ENCODE measurements around the gene TMEM154. TPM values are rescaled to one million over a fixed set of nuclear protein-coding genes. Genes with fewer than 3 reads are reported as not detected.

Gene TMEM154
- total RNA-seq, 2 experiments from 2014 or later: 12.2 to 17.5 TPM

GRCh38 chr4:152723236-152723635 is 43.4 kb upstream of the TMEM154 start:
- ChIA-PET POLR2A (no interaction called here), CTCF (interaction anchor here (1.3 kb wide), 1 partner anchor 12 kb away, joined by 3 read pairs; no protein-coding TSS in a partner anchor)
- TF ChIP-seq CTCF (IDR thresholded peaks at IDR 0.05): no peak
- Mint-ChIP-seq H3K4me1 (ENCODE audit: low read depth) (no peaks in the 10 kb centered on the region), H3K9me3 (no peaks in the 10 kb centered on the region), H3K36me3 (ENCODE audit: low read depth) (no peaks in the 10 kb centered on the region), H3K4me3 (no peak overlapping the region), H3K27ac (no peak overlapping the region), H3K27me3 (no peaks in the 10 kb centered on the region)
- ATAC-seq (no peak), DNase-seq (no peak)
- intact Hi-C loops (cut with micrococcal nuclease): no loop called here

DNA sequence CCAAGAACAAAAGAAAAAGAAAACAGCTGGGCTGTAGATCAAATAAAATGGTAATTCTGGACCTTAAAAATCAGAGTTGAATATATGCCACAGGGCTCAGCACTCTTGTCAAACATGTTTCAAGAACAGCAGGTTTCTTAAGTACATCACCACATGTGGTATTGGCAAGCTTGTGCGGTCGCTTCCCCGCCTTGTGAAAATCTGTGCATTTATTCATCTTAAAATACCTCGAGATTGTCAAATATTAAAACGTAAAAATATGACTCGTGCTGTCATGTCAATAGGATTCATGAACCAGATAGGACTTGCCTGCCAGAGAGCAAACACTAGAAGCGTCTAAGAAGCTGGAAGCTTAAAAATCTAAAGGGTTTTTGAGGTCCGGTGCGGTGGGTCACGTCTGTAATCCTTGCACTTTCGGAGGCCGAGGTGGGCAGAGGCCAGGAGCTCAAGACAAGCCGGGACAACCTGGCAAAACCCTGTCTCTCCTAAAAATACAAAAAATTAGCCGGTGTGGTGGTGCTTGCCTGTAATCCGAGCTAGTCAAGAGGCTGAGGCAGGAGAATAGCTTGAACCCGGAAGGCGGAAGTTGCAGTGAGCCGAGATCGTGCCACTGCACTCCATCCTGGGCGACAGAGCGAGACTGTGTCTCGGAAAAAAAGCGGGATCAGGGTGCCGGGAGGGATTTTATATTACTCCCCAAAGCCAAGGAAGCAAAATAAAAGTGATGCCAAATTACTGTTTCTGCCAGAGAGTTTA is 40.2 kb upstream of the TMEM154 start:
- Mint-ChIP-seq H3K36me3 (ENCODE audit: low read depth) (no peaks in the 10 kb centered on the region), H3K9me3 (peaks cover 3% of the 10 kb centered on the region), H3K4me3 (no peak overlapping the region), H3K4me1 (ENCODE audit: low read depth) (no peaks in the 10 kb centered on the region), H3K27ac (no peak overlapping the region), H3K27me3 (no peaks in the 10 kb centered on the region)
- no peak for TF ChIP-seq CTCF (IDR thresholded peaks at IDR 0.05)
- intact Hi-C loops (cut with micrococcal nuclease): no loop called here
- ChIA-PET POLR2A (no interaction called here), CTCF (interaction anchor here (1.1 to 1.5 kb wide), 2 partner anchors 15 to 198 kb away, joined by 4 read pairs; no protein-coding TSS in a partner anchor)
- DNase-seq (no peak), ATAC-seq (no peak)

DNA sequence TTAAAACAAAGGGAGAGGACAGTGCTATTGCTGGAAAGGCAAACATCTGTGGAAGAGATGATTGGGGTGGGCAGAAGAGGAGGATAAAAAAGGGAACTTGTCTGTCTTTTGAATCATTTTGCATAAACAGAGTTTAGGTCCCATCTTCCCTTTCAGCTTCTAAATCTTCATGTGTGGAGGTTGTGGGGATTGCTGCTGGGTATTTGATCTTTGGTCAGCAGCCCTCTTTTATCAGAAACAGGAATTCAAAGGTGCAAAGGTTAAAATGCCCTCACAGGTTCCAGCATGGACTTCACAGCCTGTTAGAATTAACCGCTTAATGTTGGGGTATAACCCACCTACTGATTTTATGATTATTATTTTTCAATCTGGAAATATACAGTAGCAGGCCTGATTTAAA is 39.5 kb upstream of the TMEM154 start:
- no peak for DNase-seq
- ATAC-seq: no peak
- CTCF ChIA-PET: no interaction called here
- Mint-ChIP-seq H3K9me3 (peaks cover 5% of the 10 kb centered on the region), H3K4me1 (ENCODE audit: low read depth) (no peaks in the 10 kb centered on the region), H3K27ac (no peak overlapping the region), H3K27me3 (no peaks in the 10 kb centered on the region), H3K36me3 (ENCODE audit: low read depth) (no peaks in the 10 kb centered on the region), H3K4me3 (no peak overlapping the region)
- POLR2A ChIA-PET: no interaction called here
- intact Hi-C loops (cut with micrococcal nuclease): no loop called here
- TF ChIP-seq CTCF (IDR thresholded peaks at IDR 0.05): no peak

- ATAC-seq (no peak), DNase-seq (no peak)
- Mint-ChIP-seq H3K36me3 (ENCODE audit: low read depth) (no peaks in the 10 kb centered on the region), H3K9me3 (peaks cover 6% of the 10 kb centered on the region), H3K27ac (no peak overlapping the region), H3K4me3 (no peak overlapping the region), H3K4me1 (ENCODE audit: low read depth) (no peaks in the 10 kb centered on the region), H3K27me3 (no peaks in the 10 kb centered on the region)
- TF ChIP-seq CTCF (IDR thresholded peaks at IDR 0.05): no peak
- intact Hi-C loops (cut with micrococcal nuclease): no loop called here
- ChIA-PET POLR2A (no interaction called here), CTCF (interaction anchor here (1.0 kb wide), 1 partner anchor 20 kb away, joined by 4 read pairs; no protein-coding TSS in a partner anchor)
Observed at GRCh38 chr4:152715076-152715475, 35.3 kb upstream of the TMEM154 start.

DNA sequence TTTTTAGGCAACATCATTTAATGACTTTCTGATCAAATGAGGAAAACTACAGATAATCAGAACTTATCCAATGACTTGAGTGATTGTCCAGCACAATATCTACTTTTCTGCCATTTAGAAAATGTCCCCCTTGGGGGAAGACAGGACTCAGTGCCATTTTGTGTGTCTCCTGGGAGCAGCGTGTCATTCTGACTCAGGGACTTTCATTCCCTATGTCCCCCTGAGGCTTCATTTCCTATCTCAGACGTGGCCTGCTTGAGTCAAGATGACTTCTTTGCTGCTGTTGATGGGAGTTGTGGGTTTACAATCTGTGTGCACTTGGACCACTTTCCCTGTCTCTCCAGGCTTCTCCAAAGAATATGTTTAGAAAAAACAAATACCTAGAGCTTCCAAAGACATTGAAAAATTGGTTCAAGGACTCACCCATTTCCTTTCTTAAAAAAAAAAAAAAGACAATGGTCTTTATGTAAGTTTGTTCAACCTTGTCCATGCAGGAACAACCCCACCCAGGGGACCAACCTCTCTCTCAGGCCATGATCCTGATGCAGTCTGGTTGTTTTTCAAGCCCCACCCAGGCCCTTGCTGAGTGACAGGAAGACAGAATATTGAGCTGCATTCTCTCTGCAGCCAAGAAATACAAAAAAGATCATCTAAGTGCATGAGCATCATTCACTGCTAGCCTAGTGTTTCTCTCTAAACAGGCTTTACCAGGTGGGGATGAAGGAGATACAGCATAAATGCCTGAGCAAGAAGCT is 34.3 kb upstream of the TMEM154 start:
- no peak for ATAC-seq
- Mint-ChIP-seq H3K4me3 (no peak overlapping the region), H3K27me3 (no peaks in the 10 kb centered on the region), H3K36me3 (ENCODE audit: low read depth) (no peaks in the 10 kb centered on the region), H3K27ac (no peak overlapping the region), H3K9me3 (peaks cover 6% of the 10 kb centered on the region), H3K4me1 (ENCODE audit: low read depth) (no peaks in the 10 kb centered on the region)
- DNase-seq: no peak
- intact Hi-C loops (cut with micrococcal nuclease): no loop called here
- CTCF ChIA-PET: interaction anchor here (1.0 kb wide), 1 partner anchor 21 kb away, joined by 4 read pairs; no protein-coding TSS in a partner anchor
- no peak for TF ChIP-seq CTCF (IDR thresholded peaks at IDR 0.05)
- POLR2A ChIA-PET: interaction anchor here (0.6 to 0.8 kb wide), 2 partner anchors 10 to 1647 kb away, joined by 3 read pairs; no protein-coding TSS in a partner anchor

Measured in activated CD8-positive, alpha-beta T cell treated with anti-CD3 and anti-CD28 coated beads for 36 hours (primary cell).